Prostate gland (tissue), 2 donors: ENCODE measurements around the gene DAAM1.

Experiments used
- POLR2A ChIP-seq: fragments of 450-650 bp; IDR thresholded peaks from one replicate; pipeline ENCODE4 v1.6.1; 2016; ENCODE audit warnings: antibody characterized with exemption, mild to moderate bottlenecking
- POLR2AphosphoS5 ChIP-seq: sonication (generic); formaldehyde crosslinking; IDR thresholded peaks from one replicate; pipeline ENCODE4 v1.6.1; 2017; ENCODE audit warnings: antibody characterized with exemption
- TF ChIP-seq, protein P1 (sequence below), 4 experiments: fragments of 200-600 bp in 2 of 4; fragments of 450-650 bp in 2 of 4; sonication (generic) in 2 of 4; IDR thresholded peaks; 1 replicate in 3 of 4; 2 replicates in 1 of 4; pipeline ENCODE4 v1.5.1; 2016 to 2019; ENCODE audit warnings: antibody characterized with exemption in 4 of 4, mild to moderate bottlenecking in 2 of 4, moderate library complexity in 2 of 4

DNA sequence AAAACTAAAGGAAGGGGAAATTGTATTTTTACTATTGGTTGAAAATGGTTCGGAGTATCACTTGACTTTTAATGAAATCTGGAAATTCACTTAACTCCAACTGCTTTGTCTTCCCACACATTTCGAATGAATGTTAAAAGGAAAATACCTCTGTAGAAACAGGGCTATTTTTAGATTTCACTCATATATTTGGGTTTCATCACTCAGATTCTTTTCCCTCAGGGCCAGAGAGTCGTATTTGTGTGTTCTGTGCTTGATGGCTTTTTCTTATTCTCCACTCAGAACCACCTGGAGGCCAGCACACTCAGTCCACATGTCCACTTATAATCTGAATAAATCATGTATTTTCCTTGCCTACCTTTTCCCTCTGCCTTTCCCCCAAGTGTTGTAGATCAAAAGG, 40.0 kb downstream of the DAAM1 start:
- TF ChIP-seq, protein P1, sequence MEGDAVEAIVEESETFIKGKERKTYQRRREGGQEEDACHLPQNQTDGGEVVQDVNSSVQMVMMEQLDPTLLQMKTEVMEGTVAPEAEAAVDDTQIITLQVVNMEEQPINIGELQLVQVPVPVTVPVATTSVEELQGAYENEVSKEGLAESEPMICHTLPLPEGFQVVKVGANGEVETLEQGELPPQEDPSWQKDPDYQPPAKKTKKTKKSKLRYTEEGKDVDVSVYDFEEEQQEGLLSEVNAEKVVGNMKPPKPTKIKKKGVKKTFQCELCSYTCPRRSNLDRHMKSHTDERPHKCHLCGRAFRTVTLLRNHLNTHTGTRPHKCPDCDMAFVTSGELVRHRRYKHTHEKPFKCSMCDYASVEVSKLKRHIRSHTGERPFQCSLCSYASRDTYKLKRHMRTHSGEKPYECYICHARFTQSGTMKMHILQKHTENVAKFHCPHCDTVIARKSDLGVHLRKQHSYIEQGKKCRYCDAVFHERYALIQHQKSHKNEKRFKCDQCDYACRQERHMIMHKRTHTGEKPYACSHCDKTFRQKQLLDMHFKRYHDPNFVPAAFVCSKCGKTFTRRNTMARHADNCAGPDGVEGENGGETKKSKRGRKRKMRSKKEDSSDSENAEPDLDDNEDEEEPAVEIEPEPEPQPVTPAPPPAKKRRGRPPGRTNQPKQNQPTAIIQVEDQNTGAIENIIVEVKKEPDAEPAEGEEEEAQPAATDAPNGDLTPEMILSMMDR (IDR thresholded peaks at IDR 0.05), result no peak
- TF ChIP-seq POLR2A (no peak), POLR2AphosphoS5 (no peak)
